ENCODE measurements around the gene TRIM65. TPM values are rescaled to one million over a fixed set of nuclear protein-coding genes. Genes with fewer than 3 reads are reported as not detected.

Gene TRIM65, protein sequence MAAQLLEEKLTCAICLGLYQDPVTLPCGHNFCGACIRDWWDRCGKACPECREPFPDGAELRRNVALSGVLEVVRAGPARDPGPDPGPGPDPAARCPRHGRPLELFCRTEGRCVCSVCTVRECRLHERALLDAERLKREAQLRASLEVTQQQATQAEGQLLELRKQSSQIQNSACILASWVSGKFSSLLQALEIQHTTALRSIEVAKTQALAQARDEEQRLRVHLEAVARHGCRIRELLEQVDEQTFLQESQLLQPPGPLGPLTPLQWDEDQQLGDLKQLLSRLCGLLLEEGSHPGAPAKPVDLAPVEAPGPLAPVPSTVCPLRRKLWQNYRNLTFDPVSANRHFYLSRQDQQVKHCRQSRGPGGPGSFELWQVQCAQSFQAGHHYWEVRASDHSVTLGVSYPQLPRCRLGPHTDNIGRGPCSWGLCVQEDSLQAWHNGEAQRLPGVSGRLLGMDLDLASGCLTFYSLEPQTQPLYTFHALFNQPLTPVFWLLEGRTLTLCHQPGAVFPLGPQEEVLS
- total RNA-seq: 1 to 10 TPM; 7.0 to 9.8 TPM

DNA sequence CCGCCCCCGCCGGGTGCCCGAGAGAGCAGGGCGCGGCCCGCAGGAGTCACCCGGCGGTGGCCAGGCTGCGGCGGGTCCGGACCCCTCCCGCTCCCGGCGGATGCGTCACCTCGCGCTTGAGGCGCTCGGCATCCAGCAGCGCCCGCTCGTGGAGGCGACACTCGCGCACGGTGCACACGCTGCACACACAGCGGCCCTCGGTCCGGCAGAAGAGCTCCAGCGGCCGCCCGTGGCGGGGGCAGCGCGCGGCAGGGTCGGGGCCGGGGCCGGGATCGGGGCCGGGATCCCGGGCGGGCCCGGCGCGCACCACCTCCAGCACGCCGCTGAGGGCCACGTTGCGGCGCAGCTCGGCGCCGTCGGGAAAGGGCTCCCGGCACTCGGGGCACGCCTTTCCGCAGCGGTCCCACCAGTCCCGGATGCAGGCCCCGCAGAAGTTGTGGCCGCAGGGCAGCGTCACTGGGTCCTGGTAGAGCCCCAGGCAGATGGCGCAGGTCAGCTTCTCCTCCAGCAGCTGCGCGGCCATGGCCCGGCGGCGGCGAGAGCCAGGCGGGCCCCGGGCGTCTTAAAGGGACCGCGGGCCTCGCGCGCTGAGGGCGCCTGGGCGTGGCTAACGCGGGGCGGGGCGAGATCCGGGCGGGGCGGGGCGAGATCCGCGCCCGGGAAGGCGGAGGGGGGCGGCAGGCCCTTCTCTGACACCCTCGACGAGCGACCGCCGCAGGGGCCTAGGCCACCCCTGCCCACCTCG, at the start of gene TRIM65:
Gene TRIM65, minus strand, starts transcription at position 537 of the 745 bp plus-strand sequence. Its CDS starts 14 bp downstream, at position 523.
- peaks cover 45% of the 10 kb centered on the region for H3K36me3 ChIP-seq
- H3K27me3 ChIP-seq: no peaks in the 10 kb centered on the region
- TF ChIP-seq, protein P1, sequence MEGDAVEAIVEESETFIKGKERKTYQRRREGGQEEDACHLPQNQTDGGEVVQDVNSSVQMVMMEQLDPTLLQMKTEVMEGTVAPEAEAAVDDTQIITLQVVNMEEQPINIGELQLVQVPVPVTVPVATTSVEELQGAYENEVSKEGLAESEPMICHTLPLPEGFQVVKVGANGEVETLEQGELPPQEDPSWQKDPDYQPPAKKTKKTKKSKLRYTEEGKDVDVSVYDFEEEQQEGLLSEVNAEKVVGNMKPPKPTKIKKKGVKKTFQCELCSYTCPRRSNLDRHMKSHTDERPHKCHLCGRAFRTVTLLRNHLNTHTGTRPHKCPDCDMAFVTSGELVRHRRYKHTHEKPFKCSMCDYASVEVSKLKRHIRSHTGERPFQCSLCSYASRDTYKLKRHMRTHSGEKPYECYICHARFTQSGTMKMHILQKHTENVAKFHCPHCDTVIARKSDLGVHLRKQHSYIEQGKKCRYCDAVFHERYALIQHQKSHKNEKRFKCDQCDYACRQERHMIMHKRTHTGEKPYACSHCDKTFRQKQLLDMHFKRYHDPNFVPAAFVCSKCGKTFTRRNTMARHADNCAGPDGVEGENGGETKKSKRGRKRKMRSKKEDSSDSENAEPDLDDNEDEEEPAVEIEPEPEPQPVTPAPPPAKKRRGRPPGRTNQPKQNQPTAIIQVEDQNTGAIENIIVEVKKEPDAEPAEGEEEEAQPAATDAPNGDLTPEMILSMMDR (IDR thresholded peaks at IDR 0.05): peak; percentile 62 to 71
- peak within 1 kb of the TSS; percentile 63 to 74 for H3K4me3 ChIP-seq
- peak within 1 kb of the TSS; percentile 91 for H3K27ac ChIP-seq
- no peaks in the 10 kb centered on the region for H3K9me3 ChIP-seq
- H3K4me1 ChIP-seq: peaks cover 0 to 27% of the 10 kb centered on the region in 2 donors
- DNase-seq (ENCODE audit: low spot score): peak; percentile 89

DNA sequence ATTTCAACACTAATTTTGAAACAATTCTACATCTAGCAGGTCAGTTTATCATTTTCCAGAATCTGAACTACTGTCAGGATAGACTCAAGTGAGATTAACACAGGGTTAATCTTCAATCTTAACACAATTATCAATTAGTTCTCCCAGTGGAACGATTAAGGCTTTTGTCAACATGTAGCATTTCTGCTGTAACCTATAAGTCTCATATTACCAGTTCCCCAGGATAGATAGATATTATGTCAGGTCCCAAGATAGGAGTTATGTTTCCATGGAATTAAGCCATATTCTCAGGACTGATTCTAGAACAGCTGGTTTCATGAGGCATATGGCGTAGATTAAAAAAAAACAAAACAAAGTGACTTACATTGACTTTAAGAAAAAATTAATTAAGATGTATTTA, 48.5 kb upstream of the TRIM65 start:
- H3K36me3 ChIP-seq: peaks cover 45% of the 10 kb centered on the region

DNA sequence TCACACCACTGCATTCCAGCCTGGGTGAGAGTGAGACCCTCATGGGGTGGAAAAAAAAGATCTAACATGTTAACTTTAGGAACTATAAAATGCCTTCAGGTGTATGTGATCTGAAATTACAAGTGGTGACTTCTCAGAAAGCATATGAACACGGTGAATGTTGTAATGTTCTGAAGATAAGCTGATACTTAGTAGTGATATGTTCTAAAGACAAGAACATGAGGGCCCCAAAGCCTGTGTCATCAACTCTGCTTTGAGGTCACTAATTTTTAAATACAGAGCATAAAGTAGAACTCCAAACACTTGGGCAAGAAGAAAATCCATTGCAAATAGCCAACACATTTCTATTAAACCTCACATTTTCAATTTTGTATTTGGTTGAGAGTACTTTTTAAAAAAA, 46.7 kb upstream of the TRIM65 start:
- Histone ChIP-seq H3K4me1 (peaks cover 0 to 15% of the 10 kb centered on the region in 2 donors), H3K27me3 (no peaks in the 10 kb centered on the region), H3K9me3 (no peaks in the 10 kb centered on the region), H3K36me3 (peaks cover 28% of the 10 kb centered on the region), H3K4me3 (no peak overlapping the region), H3K27ac (no peak overlapping the region)
- TF ChIP-seq, protein P1 (IDR thresholded peaks at IDR 0.05): no peak
- no peak for DNase-seq (ENCODE audit: low spot score)

More for the DNA sequence above, 48.5 kb upstream of the TRIM65 start:
- Histone ChIP-seq H3K4me1 (peaks cover 0 to 12% of the 10 kb centered on the region in 2 donors), H3K9me3 (no peaks in the 10 kb centered on the region), H3K27ac (no peak overlapping the region), H3K27me3 (no peaks in the 10 kb centered on the region), H3K4me3 (no peak overlapping the region)
- no peak for DNase-seq (ENCODE audit: low spot score)
- TF ChIP-seq, protein P1 (IDR thresholded peaks at IDR 0.05): no peak

DNA sequence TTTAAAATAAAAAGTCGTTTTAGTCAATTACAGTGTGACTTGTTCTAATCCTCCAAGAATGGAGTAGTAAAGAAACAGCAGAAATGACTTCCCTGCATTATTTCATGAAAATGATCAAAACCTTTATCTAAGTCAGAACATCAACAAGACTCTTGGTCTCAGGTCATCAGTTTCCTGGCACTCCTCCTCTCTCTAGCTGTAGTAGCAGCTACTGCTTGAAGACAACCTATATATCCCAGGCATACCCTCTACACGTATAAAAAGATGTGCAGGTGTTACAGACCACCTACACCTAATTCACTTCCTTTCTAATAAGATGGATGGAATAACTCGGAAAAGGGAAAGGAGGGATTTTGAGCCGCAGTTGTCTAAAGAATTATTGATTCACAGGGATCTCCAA, 45.7 kb upstream of the TRIM65 start:
- peaks cover 18% of the 10 kb centered on the region for H3K36me3 ChIP-seq
- TF ChIP-seq, protein P1 (IDR thresholded peaks at IDR 0.05): no peak

DNA sequence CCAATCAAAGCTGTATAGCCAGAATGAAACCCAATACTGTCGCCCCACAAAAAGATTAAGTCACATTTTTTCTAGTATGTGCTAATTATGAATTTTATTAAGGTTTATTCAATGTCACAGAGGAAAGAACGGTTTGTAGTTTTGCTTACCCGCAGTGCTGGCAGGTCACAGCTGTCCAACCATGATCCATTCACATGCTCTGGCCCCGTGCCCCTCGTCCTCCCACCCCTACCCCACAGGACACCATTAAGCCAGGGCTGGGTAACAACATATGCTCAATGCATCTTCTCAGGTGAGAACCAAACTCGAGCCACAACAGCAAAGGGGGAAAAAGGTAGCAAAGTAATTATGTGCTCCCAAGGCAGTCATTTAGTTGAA, 44.7 kb upstream of the TRIM65 start:
- TF ChIP-seq, protein P1 (IDR thresholded peaks at IDR 0.05): no peak
- peak overlapping the region in 1 of 2 donors; percentile 86 for H3K27ac ChIP-seq
- H3K9me3 ChIP-seq: no peaks in the 10 kb centered on the region
- DNase-seq (ENCODE audit: low spot score): no peak
- peaks cover 8% of the 10 kb centered on the region for H3K36me3 ChIP-seq
- H3K4me3 ChIP-seq: peak overlapping the region in 1 of 2 donors; percentile 90
- H3K27me3 ChIP-seq: no peaks in the 10 kb centered on the region
- peaks cover 0 to 15% of the 10 kb centered on the region in 2 donors for H3K4me1 ChIP-seq

More for the DNA sequence above, 45.7 kb upstream of the TRIM65 start:
- Histone ChIP-seq H3K27ac (no peak overlapping the region), H3K4me1 (peaks cover 0 to 15% of the 10 kb centered on the region in 2 donors), H3K4me3 (no peak overlapping the region), H3K27me3 (no peaks in the 10 kb centered on the region), H3K9me3 (no peaks in the 10 kb centered on the region)
- no peak for DNase-seq (ENCODE audit: low spot score)

Data from right atrium auricular region (tissue), 2 donors.